CD4-positive, alpha-beta T cell treated with Interleukin-1 beta for 1 hour (primary cell): Measurements from ENCODE around the gene THSD8.
"Not testable (repeated sequence)": the region's sequence is repeated elsewhere in the genome, so short reads cannot be mapped to it uniquely, and the experiment has no call there.

ENCODE experiments used
- DNase-seq, 2 donors: peaks; one replicate each; pipeline ENCODE4 v3.0.0-alpha.2; 2020 to 2022

Gene THSD8

DNA sequence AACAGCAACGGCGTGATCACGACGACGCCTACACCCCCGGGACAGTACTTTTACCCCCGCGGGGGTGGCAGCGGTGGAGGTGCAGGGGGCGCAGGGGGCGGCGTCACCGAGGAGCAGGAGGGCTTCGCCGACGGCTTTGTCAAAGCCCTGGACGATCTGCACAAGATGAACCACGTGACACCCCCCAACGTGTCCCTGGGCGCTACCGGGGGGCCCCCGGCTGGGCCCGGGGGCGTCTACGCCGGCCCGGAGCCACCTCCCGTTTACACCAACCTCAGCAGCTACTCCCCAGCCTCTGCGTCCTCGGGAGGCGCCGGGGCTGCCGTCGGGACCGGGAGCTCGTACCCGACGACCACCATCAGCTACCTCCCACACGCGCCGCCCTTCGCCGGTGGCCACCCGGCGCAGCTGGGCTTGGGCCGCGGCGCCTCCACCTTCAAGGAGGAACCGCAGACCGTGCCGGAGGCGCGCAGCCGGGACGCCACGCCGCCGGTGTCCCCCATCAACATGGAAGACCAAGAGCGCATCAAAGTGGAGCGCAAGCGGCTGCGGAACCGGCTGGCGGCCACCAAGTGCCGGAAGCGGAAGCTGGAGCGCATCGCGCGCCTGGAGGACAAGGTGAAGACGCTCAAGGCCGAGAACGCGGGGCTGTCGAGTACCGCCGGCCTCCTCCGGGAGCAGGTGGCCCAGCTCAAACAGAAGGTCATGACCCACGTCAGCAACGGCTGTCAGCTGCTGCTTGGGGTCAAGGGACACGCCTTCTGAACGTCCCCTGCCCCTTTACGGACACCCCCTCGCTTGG is 9.6 kb upstream of the THSD8 start:
- peak; percentile 70 to 71 for DNase-seq

DNA sequence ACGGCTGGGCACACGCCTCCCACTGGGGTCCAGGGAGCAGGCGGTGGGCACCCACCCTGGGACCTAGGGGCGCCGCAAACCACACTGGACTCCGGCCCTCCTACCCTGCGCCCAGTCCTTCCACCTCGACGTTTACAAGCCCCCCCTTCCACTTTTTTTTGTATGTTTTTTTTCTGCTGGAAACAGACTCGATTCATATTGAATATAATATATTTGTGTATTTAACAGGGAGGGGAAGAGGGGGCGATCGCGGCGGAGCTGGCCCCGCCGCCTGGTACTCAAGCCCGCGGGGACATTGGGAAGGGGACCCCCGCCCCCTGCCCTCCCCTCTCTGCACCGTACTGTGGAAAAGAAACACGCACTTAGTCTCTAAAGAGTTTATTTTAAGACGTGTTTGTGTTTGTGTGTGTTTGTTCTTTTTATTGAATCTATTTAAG is 9.0 kb upstream of the THSD8 start:
- DNase-seq = no peak

DNA sequence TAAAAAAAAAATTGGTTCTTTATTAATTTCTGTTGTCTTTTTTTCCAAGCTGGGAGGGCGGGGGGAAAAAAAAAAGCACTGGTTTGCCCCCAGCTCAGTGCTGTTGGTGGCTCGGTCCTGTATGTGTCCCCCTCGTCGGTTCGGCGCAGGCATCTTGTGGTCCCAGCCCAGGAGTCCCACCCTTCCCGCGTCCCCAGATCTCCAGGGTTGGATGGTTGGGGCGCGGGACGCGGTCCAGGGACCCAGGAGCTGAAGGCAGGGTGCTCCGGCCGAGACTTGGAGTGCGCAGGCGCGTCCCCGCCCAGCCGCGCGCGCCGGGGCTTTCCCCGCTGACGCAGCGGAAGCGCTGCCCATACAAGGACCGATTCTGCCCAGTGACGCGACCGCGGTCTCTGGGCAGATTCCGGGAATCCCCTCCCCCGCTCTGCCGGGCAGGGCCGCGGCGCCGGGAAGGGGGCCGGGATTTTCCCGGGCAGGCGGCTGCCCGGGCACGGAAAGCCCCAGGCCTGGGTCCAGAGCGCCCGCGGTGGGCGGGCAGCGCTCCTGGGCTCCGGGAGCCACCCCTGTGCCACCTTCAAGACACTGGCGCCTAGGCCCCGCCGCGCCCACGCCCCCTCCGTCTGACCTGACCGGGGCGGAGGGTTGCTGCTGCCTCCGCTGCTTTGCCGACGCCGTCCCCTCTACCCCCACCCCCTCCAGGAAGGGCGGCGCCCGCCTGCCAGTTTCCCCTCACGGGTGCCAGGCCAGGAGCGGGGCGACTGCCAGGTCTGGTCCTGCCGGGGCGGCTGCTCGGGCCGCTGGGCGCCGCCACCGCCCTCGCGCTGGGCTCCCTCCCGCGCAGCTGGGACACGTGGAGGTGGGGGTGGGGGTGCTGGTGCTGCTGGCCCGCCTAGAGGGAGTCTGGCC is 8.3 kb upstream of the THSD8 start:
- peak; percentile 96 to 97 for DNase-seq

DNA sequence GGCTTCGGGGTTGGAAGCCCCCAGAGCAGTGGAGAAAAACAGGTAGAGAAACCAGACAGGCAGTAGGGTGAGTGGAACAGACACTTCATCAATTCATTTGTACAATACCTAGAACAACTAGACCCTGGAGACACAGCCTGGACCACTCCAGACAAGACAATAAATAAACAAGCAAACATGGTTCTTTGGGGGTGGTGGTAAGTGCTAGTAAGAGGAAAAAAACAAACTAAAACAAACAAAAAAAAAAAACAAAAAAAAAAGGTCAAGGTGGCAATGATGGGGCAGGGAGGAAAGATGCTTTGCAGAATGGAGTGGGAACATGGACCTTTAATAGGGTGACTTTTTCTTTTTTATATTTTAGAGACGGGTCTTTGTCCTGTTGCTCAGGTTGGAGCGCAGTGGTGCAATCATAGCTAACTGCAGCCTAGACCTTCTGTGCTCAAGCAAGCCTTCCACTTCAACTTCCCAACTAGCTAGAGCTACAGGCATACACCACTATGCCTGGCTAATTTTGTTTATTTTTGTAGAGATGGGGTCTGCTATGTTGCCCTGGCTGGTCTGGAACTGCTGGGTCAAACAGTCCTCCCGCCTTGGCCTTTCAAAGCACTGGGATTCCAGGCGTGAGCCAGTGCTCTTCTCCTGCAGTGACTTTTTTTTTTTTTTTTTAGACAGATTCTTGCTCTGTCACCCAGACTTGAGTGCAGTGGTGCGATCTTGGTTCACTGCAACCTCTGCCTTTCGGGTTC is 7.5 kb upstream of the THSD8 start:
- DNase-seq = peak; percentile 42 to 51

DNA sequence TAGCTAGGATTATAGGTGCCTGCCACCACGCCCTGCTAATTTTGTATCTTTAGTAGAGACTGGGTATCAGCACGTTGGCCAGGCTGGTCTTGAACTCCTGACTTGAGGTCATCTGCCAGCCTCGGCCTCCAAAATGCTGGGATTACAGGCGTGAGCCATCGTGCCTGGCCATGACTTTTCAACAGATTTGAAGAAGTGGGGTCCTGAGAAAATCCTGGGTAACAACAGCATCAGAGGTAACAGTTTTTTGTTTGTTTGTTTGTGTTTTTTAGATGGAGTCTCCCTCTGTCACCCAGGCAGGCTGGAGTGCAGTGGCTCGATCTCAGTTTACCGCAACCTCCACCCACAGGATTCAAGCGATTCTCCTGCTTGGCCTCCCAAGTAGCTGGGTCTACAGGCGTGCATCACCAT is 6.9 kb upstream of the THSD8 start:
- DNase-seq = peak in 1 of 2 donors; percentile 45

DNA sequence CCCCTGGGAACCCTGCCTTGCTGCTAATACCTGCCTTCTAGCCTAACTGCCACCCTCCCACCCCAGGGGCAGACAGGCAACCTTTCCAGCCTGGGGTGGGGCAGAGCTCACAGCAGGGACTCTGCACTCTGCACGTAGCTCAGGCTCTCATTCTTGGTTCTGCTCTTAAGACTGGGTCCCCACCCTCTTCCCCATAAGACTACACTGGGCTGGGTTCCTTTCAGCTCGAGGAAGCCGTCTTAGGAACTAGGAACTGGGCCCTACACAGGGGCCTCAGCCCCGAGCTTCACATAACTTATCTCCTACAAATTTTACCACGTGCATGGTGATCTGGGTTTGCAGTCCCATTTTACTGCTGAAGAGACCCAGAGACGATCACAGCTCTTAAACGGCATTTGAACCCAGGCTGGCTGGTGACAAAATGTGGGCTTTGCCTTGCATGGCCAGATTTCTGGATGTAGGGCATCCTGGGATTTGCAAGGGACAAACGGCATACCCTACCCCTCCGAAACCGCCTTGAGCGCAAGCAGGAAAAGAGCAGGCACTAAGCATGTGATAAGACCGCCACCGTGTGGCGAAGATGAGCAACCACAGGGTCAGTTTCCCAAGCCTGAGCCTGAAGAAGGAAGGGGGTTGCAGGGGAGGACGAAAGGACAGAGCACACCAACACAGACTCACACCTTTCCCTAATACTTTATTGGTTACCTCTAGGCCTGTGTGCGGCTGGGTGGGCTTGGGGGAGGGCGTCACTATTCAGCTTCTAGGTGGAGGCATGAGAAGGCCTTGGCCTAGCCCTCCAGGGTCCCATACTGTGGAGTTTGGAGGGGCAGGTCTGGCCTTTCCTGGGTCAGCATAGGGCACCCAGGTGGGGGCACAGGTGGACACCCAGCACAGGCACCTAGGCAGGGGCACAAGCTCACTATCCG is 5.5 kb upstream of the THSD8 start:
- peak; percentile 79 to 83 for DNase-seq

DNA sequence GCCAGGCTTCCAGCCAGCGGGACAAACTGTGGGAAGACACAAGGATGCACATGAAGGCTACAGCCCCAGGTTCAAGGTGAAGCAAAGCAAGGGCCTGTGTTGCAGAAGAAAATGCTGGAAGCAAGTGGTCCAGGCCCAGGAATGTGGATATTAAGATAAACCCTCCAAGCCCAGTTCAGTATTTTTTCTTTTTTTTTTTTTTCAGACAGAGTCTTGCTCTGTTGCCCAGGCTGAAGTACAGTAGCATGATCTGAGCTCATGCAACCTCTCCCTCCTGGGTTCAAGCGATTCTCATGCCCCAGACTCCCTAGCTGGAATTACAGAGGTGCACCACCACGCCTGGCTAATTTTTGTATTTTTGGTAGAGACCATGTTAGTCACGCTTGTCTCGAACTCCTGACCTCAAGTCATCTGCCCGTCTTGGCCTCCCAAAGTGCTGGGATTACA is 4.7 kb upstream of the THSD8 start:
- DNase-seq = no peak

DNA sequence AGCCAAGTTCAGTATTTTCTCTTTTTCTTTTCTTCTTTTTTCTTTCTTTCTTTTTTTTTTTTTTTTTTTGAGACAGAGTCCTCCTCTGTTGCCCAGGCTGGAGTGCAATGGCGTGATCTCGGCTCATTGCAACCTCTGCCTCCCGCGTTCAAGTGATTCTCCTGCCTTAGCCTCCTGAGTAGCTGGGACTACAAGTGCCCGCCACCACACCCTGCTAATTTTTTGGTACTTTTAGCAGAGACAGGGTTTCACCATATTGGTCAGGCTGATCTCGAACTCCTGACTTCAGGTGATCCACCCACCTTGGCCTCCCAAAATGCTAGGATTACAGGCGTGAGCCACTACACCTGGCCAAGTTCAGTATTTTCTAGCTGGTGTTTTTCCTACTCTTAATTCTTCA is 4.3 kb upstream of the THSD8 start:
- DNase-seq = not testable (repeated sequence)

DNA sequence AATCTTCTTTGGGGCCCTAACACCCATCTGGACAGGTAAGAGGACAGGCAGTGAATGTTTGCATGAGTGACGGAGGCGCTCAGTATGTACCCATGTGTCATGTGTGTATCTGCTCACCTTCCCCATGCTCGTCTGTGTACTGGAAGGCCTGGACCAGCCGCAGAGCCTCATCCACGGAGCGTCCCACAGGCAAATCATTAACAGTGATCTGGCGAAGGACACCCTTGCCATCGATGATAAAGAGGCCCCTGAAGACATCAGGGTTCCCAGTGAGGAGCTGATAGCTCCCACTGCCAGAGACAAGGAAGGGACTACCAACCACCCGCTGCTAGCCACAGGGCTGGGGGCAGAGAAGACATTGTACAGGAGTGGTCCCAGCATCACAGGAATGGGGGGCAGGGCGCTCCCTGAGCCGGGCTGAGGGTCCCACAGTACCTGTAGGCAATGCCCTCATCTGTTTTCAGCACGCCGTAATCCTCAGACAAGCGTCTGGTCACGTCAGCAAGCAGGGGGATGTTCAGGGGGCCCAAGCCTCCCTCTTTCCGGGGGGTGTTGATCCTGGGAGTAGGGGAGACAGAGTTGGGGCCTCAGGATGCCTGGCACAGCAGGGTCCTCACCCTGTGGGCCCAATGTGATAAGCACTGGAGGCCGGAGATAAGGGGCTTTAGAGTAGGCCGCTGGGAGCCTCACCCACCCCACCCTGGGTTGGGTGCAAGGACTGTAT is 2.0 kb upstream of the THSD8 start:
- no peak for DNase-seq

DNA sequence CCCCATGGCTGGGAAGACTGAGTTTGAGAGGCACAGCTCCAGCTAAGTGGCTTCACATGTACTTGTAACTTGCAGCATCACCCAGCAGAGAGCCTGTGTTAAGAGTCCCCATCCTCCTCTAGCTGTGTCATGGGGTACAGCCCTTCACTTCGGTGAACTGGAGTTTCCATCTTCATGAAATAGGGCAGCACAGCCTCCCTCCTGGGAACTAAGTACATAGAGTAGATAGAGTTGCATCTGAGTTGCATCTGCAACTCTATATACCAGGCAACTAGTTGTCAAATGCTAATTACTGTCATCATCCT is 1.5 kb upstream of the THSD8 start:
- DNase-seq = no peak

DNA sequence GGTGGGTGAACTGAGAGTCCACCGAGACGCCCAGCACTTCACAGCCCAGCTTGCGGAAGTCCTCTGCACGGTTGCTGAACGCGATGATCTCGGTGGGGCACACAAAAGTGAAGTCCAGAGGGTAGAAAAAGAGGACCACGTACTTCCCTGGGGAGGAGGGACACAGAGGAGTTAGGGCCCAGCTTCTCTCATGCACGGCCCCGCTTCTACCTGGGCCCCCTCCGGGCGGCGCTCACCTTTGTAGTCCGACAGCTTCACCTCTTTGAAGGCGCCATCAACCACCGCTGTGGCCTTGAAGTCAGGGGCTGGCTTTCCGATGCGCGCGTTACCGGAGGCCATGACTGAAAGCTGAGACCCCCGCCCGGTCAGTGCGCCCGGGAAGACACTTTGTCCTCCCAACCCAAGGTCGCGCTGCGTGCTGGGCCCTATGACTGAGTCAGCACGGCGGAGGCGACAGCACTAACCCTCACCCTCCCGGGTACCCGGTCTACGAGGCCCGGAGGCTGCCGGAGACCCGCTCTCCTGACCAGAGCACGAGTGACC is 875 bp upstream of the THSD8 start:
- no peak for DNase-seq

DNA sequence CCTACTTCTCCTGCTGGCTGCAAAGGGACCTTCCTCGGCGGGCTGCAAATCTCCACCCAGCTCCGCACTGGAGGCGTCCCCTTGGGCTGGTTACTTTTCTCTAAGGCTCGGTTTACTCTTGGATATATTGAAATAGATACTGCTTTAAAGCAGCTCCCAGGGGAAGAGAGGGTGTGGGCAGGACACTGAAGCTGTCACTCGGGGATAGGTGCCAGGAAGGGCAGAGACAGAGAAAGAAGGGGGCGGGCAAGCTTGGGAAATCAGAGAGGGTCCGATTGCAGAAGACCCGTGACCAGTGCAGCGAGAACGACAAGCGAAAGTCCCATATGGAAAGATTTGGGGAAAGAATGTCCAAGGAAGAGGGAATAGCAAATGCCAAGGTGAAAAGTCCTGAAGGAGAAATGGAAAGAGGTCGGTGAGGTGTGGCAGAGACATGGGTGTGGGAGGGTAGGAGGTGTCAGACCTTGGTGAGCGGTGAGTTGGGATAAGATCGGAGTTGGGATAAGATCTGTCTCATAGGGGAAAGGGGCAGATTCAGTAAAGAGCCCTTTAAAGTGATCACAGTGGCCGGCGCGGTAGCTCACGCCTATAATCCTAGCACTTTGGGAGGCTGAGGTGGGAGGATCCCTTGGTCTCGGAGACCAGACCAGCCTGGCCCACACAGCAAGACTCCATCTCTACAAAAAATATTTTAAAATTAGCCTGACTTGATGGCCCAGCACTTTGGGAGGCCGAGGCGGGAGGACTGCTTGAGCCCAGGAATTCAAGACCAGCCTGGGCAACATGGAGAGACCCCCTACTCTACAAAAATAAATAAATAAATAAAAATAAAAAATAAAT is 618 bp downstream of the THSD8 start:
- DNase-seq = no peak

DNA sequence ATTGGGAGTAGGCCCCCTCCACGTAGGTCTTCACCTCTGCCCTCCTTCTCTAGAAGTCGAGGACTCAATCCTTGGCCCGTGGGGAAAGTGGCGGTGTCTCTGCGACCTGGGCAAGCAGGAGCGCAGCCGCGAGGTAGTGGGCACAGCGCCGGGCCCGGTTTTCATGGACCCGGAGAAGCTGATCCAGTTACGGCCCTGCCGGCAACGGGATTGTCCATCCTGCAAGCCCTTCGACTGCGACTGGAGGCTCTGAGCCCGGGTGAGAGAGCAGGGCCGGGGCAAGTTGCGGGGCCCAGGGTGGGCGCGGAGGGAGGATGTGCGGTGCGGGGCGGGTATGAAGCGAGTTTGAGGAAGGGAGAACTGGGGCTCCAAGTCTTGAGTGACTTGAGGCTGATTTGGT is 2.2 kb downstream of the THSD8 start:
- DNase-seq = no peak

DNA sequence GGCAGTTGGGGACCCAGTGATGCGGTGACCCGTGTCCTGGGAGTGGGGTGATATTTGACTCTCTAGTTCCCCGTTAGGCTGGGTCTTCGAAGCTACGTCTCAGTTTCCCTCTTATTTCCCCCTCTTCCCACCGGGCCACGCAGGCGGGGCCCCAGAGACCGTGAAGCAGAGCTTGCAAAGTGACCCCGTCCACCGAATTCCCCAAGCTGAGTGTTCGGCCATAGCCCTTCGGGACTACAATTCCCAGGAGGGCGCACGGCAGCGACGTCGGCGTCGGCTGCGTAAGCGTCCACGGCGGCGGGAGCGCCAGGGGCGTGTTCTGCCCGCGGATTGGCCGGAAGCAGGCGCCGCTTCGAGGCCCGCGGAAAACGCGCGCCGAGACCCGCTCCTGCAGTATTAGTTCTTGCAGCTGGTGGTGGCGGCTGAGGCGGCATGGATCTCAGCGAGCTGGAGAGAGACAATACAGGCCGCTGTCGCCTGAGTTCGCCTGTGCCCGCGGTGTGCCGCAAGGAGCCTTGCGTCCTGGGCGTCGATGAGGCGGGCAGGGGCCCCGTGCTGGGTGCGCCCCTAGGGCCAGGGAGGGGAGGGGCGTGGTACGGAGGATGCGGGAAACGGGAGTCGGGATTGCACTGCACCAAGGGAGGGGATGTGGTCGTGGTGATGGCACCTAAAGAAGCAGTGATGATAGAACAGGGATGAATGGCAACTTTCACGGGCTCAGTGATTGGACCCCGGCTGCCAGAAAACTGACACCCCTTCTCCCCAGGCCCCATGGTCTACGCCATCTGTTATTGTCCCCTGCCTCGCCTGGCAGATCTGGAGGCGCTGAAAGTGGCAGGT is 4.6 kb downstream of the THSD8 start, which contains the start of gene RNASEH2A:
Gene RNASEH2A (plus strand): TSS at position 343 of the 840 bp plus-strand sequence. CDS start 90 bp downstream, at position 433.
- DNase-seq = peak; percentile 88

DNA sequence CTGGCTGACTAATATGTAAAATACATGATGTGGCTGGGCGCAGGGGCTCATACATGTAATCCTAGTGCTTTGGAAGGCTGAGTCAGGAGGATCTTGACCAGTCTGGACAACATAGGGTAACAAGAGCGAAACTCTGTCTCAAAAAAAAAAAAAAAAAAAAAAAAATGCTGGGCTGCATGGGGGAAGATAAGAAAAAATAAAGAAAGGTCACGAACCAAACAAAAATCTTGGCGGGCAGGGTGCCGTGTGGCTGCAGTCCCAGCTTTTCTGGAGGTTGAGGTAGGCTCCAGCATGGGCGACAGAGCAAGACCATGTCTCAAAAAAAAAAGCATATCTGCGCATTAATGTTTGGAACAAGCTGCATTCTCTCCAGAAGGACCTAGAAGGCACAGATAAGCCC is 13.2 kb downstream of the THSD8 start:
- no peak for DNase-seq

DNA sequence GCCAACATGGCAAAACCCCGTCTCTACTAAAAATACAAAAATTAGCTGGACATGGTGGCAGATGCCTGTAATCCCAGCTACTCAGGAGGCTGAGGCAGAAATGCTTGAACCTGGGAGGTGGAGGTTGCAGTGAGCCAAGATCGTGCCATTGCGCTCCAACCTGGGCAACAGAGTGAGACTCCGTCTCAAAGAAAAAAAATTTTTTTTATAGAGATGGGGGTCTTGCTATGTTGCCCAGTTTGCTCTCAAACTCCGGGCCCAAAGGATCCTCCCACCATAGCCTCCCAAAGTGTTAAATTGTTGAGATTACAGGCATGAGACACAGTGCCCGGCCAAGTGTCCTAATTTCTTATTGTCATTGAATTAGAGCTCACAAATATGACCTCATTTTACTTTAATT is 15.3 kb downstream of the THSD8 start:
- DNase-seq = not testable (repeated sequence)

DNA sequence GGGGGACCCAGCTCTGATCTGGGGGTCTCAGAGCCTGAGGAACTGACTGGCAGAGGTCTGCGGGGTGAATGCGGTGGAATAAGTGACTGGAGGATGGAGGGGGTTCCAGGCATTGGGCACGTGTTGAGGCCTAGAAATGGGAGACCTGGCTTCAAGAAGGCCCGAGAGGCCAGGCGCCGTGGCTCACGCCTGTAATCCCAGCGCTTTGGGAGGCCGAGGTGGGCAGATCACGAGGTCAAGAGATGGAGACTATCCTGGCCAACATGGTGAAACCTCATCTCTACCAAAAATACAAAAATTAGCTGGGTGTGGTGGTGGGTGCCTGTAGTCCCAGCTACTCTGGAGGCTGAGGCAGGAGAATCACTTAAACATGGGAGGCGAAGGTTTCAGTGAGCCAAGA is 15.9 kb downstream of the THSD8 start:
- not testable (repeated sequence) for DNase-seq

DNA sequence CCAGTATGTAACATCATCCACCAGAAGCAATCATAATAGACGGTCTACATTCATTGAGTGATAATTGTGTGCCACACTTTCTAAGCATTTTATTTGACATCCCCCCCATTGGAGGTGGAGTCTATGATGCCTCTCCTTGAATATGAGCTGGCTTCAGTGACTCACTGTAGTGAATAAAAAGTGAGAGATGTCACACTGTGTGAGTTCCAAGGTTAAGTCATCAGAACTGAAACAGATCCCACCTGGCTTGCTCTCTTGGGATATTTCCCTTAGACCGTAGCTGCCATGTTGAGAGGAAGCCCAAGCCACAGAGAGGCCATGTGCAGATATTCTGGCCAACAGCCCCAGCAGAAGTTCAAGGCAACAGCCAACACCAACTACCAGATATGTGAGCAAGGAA is 19.9 kb downstream of the THSD8 start:
- no peak for DNase-seq
